Hematopoietic multipotent progenitor cell treated with erythropoietin and hydrocortisone succinate and interleukin-3 and kit ligand, for 17 days (in vitro differentiated cells): ENCODE data around the gene TMEM184A.

Source experiments
- DNase-seq: peaks from one replicate; pipeline ENCODE4 v3.0.0-alpha.2; 2015; ENCODE audit warnings: low spot score

TMEM184A gene

GRCh38 chr7:1567049-1567771 is 11.2 kb upstream of the TMEM184A start:
- DNase-seq = peak; percentile 25

DNA sequence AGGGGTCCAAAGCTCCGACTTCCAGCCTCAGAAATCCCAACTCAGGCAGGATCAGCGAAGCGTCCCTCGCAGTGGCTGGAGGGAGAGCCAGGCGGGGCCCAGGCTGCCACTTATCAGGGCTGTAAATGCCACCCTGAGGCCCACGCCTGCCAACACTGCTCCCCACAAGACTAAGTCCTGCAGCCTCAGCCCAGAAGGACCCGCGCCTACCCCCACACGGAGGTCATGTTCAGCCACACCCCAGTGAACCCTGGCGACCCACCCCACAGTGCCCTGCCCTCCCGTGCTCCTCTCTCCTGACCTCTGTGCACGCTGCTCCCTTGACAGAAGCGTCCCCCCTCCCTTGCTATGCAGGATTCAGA is 10.7 kb upstream of the TMEM184A start:
- peak; percentile 70 for DNase-seq

GRCh38 chr7:1564603-1565022 is 8.6 kb upstream of the TMEM184A start:
- DNase-seq = no peak

DNA sequence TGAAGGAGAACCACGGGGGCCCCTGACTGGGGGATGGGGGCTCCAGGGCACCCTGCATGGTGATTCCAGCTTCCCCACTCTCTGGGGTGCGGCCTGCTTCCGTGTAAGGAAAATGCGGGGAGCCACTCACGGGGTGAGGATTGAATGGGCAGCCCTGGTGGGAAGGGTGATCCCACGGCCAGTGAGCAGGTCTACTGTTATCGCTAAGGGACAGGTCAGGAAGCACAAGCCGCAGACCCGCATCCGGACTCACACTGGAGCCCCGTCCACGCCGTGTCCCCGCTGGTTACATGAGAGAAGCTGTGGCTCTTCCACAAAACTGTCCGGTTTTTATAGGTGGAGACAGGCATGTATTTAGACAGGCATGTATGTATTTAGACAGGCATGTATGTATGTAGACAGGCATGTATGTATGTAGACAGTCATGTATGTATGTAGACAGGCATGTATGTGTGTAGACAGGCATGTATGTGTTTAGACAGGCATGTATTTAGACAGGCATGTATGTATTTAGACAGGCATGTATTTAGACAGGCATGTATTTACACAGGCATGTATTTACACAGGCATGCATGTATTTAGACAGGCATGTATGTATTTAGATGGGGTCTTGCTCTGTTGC is 8.1 kb upstream of the TMEM184A start:
- DNase-seq = no peak

DNA sequence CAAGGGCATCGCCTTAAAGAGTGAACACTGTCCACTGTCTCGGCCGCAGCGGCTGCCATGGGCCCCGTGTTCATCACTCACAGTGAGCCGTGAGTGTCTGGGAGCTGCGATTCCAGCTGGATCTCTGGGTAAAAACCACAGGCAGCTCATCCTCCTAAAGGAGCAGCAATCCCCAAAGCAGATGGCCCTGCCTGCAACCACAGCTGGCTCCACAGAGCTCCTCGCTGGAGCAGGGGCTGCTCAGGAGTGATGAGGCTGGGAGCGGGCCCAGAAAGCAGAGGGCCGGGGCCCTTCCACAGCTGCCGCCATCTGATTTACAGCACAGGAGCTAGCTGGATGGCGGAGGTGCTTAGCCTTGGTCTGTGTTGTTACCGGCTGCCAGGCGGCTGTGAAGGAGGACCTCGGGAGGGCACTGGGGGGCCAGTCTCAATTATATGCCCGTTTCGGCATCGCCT is 6.6 kb upstream of the TMEM184A start:
- no peak for DNase-seq

DNA sequence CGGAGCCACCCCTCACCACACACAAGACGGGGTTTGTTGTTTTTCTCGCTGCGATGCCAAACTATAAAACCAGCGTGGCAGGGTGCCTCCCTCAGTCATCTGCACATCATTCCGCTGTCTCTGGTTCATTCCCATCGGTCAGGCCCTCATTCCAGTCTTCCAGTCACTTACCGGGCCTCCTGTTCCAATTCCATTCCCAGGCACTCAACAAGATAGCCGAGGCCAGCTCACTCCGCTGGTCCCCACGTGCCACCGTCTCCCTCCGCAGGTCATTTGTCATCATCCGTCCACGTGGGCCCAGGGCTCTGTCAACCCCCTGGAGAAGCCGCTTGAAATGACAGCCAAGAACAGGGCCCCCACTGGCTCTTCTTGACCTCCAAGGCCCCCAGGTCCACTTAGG is 6.1 kb upstream of the TMEM184A start:
- no peak for DNase-seq

DNA sequence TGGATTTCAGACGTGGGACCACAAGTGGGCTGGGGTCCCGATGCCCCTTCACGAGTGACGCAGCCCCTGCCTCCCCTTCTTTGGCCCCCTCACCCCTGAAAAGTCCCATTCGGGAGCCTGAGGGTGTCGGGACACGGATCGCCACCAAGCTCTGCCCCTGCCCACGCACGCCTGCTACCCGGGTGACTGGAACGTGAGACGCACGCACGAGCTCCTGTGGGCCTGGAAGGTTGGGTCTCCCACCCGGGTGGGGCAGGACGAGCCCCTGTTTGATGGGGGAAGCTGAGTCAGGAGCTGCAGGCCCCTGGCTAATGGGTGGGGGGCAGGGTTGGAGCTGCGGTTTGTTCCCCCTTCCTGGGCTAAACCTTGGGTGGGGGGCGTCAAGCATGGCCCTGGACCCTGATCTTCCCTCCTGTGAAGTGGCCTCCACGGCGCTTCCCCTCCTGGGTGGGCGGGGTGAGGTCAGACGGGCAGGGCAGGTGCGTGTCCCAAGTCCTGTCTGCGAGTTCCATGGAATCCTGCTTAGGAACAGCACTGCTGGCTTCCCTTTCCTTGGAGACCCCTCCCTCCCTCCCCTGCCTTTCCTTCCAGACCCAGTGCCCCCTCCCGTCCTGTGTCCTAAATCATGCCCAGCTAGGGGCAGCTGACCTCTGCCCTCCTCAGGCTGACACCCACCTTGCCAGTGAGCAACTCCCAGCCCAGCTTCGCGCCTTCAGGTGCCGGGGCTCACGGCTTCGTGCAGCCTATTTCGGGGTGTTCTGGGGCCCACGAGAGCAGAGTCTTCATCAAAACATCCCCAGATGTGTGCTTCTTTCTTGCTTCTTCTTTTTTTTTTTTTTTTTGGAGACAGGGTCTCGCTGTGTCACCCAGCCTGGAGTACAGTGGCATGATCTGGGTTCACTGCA is 5.3 kb upstream of the TMEM184A start:
- DNase-seq = no peak

GRCh38 chr7:1560620-1561031 is 4.6 kb upstream of the TMEM184A start:
- no peak for DNase-seq

DNA sequence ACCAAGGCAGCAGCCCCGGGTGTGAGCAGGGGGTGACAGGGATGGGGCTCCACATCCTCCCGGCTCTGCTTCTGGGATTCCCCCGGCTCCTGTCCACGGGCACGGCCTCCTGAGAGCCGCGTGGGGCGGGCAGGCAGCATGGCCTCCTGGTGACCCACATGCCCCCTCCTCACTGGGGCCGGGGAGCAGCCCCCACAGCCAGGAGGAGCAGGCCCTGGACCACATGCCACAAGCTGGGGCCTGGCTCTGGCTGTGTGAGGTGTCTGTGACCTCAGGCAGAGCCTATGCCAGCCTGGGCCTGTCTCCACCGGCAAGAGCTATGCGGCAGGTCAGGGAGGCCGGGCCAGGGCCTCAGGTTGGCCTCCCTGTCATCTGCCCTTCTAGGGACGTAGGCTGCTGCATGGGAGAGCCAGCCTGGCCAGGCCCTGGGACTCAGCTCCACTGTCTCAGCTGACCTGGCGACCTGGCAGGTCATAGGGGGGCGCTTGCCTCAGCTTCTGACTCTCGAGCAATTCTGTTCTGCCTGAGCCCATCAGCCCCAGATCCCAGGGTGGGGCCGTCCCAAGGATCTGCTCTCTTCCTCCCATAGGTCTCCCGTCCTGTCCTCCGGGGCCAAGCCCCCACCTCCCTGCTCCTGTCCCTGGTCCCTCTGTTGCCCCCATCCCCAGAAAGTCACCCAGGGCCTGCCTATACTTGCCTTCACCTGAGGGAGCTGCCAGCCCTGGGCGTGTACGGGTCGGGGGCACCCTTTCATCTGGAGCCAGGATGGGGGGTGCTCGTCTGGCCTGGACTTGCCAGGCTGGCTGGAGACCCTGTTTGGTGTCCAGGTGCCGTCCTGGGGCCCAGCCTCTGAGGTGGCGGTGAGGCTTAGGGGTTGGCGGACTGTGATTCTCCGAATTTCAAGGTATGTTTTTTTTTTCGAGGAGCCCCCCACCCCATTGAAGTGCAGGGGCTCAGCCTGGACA is 3.9 kb upstream of the TMEM184A start:
- no peak for DNase-seq

GRCh38 chr7:1558841-1559625 is 3.0 kb upstream of the TMEM184A start:
- no peak for DNase-seq

DNA sequence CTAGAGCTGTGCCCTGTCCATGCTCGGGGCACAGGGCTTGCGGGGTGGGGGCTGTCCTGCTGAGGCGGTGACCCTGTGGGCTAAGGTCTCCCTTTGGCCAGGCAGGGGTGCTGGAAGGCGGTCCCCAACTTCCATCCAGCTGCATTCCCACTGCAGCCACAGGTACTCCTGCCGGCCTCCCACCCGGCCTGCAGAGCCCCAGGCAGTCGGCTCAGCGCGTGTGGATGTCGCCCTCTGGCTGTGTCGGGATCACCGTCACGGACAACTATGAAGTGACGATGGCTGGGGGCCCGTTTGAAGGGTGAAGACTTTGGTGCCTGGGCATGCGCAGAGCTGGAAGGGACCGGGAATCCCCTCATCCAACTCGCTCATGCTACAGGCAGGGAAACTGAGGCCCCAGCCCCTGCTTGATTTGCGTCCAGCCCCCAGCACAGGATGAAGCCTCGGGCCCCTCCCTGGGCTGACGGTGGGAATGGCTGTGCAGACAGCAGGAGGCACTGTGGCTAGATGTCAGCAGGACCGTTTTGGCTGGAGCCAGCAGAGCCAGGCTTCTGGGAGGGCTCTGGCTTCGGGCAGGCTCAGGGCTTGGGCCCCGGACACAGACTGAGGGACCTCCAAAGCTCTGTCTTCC is 2.3 kb upstream of the TMEM184A start:
- no peak for DNase-seq

GRCh38 chr7:1557771-1558170 is 1.8 kb upstream of the TMEM184A start:
- DNase-seq = no peak

DNA sequence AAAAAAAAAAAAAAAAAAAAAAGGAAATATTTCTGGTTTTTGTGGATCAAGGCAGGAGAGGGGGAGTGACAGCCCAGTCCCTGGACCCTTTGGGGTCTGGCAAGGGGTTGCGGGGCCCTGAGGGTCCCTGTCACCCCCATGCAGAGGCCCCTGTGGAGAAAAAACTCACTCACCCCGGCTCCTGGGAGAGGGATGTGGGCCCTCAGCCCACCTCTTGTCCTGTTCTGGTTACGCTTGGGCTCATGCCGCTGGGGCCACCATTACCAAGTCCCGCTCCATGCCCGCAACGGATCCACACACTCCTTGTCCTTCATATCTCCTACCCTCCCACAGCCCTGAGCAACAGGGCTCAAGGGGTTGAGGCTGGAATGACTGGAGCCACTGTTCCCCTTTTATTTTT is 1.0 kb upstream of the TMEM184A start:
- DNase-seq = no peak

GRCh38 chr7:1555046-1555812 is 776 bp downstream of the TMEM184A start:
- DNase-seq = no peak

GRCh38 chr7:1554333-1555045 is 1.5 kb downstream of the TMEM184A start:
- no peak for DNase-seq

DNA sequence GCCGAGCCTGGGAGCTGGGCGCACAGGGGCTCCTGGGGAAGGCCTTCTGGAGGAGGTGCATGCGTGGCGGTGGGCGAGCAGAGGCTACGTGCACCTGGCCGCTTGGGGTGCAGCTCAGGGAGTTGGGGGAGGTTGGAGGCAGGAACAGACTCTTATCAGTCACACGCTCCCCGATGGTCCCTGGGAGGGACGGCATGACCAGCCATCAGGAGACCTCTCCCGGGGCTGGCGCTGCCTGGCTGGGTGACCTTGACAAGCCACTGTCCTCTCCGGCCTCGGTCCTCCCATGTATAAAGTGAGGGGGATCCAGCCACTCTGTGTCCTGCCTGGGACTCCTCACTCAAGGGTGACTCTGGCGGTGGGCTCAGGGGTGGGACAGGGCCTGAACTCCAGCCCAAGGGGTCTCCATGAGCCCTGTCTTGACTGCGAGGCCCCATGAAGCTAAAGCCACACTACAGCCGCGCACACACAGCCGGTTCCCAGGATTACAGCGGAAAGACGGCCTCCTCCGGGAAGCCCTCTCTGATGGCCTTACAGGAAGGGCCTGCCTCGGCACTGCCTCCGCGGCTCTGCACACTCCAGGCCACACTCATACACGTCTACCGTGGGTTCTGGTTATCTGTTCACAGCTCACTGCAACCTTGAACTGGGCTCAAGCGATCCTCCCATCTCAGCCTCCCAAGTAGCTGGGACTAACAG is 2.3 kb downstream of the TMEM184A start:
- DNase-seq = no peak

GRCh38 chr7:1552200-1552599 is 3.8 kb downstream of the TMEM184A start:
- no peak for DNase-seq

- DNase-seq = no peak
Observed at GRCh38 chr7:1550846-1551155, 5.2 kb downstream of the TMEM184A start.
